ENCODE data around the gene NGEF.

The NGEF gene

GRCh38 chr2:233007739-233008138 is 5.3 kb downstream of the NGEF start:
- Histone ChIP-seq H3K9me3 (ENCODE audit: control insufficient read depth, insufficient read depth, low read depth, low read length) (no peaks in the 10 kb centered on the region), H3K27ac (ENCODE audit: extremely low read depth, low read depth, low read length) (no peak overlapping the region), H3K4me3 (ENCODE audit: low read depth, low read length) (no peak overlapping the region), H3K36me3 (ENCODE audit: control insufficient read depth in 2 of 2, insufficient read depth in 1 of 2, low read length in 2 of 2) (no peaks in the 10 kb centered on the region), H3K4me1 (ENCODE audit: control insufficient read depth, insufficient read depth, low read length) (no peaks in the 10 kb centered on the region)
- CTCF ChIA-PET, result no interaction called here
- POLR2A ChIA-PET, result no interaction called here
- TF ChIP-seq ZNF354C (tag by site-specific recombination; IDR thresholded peaks at IDR 0.05; ENCODE audit: borderline replicate concordance, low read depth) (no peak), ZNF571 (tag by site-specific recombination; IDR thresholded peaks at IDR 0.05) (no peak), ZSCAN23 (tag by site-specific recombination; IDR thresholded peaks at IDR 0.05) (no peak), WT1 (tag by site-specific recombination; IDR thresholded peaks at IDR 0.05) (no peak), ZNF24 (tag by site-specific recombination; IDR thresholded peaks at IDR 0.05) (no peak), ZNF529 (tag by site-specific recombination; IDR thresholded peaks at IDR 0.05; ENCODE audit: insufficient replicate concordance) (no peak)

GRCh38 chr2:233007270-233007669 is 5.8 kb downstream of the NGEF start:
- Histone ChIP-seq H3K4me3 (ENCODE audit: low read depth, low read length) (no peak overlapping the region), H3K9me3 (ENCODE audit: control insufficient read depth, insufficient read depth, low read depth, low read length) (no peaks in the 10 kb centered on the region), H3K27ac (ENCODE audit: extremely low read depth, low read depth, low read length) (no peak overlapping the region), H3K36me3 (ENCODE audit: control insufficient read depth in 2 of 2, insufficient read depth in 1 of 2, low read length in 2 of 2) (no peaks in the 10 kb centered on the region), H3K4me1 (ENCODE audit: control insufficient read depth, insufficient read depth, low read length) (no peaks in the 10 kb centered on the region)
- TF ChIP-seq, protein P1, sequence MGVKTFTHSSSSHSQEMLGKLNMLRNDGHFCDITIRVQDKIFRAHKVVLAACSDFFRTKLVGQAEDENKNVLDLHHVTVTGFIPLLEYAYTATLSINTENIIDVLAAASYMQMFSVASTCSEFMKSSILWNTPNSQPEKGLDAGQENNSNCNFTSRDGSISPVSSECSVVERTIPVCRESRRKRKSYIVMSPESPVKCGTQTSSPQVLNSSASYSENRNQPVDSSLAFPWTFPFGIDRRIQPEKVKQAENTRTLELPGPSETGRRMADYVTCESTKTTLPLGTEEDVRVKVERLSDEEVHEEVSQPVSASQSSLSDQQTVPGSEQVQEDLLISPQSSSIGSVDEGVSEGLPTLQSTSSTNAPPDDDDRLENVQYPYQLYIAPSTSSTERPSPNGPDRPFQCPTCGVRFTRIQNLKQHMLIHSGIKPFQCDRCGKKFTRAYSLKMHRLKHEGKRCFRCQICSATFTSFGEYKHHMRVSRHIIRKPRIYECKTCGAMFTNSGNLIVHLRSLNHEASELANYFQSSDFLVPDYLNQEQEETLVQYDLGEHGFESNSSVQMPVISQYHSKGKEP (tag by site-specific recombination; IDR thresholded peaks at IDR 0.05), result no peak
- TF ChIP-seq ZNF521 (tag by site-specific recombination; IDR thresholded peaks at IDR 0.05) (no peak), MEIS1 (CRISPR knock-in tag; IDR thresholded peaks at IDR 0.05; ENCODE audit: borderline replicate concordance) (no peak)
- POLR2A ChIA-PET, result no interaction called here
- CTCF ChIA-PET, result interaction anchor here (0.8 kb wide), 1 partner anchor 17 kb away, joined by 3 read pairs; no protein-coding TSS in a partner anchor

GRCh38 chr2:233006648-233007047 is 6.4 kb downstream of the NGEF start:
- Histone ChIP-seq H3K36me3 (ENCODE audit: control insufficient read depth in 2 of 2, insufficient read depth in 1 of 2, low read length in 2 of 2) (no peaks in the 10 kb centered on the region), H3K27ac (ENCODE audit: extremely low read depth, low read depth, low read length) (no peak overlapping the region), H3K4me3 (ENCODE audit: low read depth, low read length) (no peak overlapping the region), H3K9me3 (ENCODE audit: control insufficient read depth, insufficient read depth, low read depth, low read length) (no peaks in the 10 kb centered on the region), H3K4me1 (ENCODE audit: control insufficient read depth, insufficient read depth, low read length) (no peaks in the 10 kb centered on the region)
- ChIA-PET CTCF (interaction anchor here (0.8 to 1.5 kb wide), 3 partner anchors 11 to 22 kb away, joined by 3 to 7 read pairs (median 3); no protein-coding TSS in a partner anchor), POLR2A (no interaction called here)
- TF ChIP-seq TCF7L2 (IDR thresholded peaks at IDR 0.05; ENCODE audit: borderline replicate concordance, low read depth, low read length) (no peak), OSR2 (tag by site-specific recombination; IDR thresholded peaks at IDR 0.05) (no peak), ZNF610 (tag by site-specific recombination; IDR thresholded peaks at IDR 0.05; ENCODE audit: borderline replicate concordance) (no peak), ZNF843 (tag by site-specific recombination; IDR thresholded peaks at IDR 0.05) (no peak), ZNF155 (tag by site-specific recombination; IDR thresholded peaks at IDR 0.05) (no peak), ZNF701 (tag by site-specific recombination; IDR thresholded peaks at IDR 0.05) (no peak)
- TF ChIP-seq, protein P2, sequence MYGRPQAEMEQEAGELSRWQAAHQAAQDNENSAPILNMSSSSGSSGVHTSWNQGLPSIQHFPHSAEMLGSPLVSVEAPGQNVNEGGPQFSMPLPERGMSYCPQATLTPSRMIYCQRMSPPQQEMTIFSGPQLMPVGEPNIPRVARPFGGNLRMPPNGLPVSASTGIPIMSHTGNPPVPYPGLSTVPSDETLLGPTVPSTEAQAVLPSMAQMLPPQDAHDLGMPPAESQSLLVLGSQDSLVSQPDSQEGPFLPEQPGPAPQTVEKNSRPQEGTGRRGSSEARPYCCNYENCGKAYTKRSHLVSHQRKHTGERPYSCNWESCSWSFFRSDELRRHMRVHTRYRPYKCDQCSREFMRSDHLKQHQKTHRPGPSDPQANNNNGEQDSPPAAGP (tag by site-specific recombination; IDR thresholded peaks at IDR 0.05), result no peak
- TF ChIP-seq, protein P3, sequence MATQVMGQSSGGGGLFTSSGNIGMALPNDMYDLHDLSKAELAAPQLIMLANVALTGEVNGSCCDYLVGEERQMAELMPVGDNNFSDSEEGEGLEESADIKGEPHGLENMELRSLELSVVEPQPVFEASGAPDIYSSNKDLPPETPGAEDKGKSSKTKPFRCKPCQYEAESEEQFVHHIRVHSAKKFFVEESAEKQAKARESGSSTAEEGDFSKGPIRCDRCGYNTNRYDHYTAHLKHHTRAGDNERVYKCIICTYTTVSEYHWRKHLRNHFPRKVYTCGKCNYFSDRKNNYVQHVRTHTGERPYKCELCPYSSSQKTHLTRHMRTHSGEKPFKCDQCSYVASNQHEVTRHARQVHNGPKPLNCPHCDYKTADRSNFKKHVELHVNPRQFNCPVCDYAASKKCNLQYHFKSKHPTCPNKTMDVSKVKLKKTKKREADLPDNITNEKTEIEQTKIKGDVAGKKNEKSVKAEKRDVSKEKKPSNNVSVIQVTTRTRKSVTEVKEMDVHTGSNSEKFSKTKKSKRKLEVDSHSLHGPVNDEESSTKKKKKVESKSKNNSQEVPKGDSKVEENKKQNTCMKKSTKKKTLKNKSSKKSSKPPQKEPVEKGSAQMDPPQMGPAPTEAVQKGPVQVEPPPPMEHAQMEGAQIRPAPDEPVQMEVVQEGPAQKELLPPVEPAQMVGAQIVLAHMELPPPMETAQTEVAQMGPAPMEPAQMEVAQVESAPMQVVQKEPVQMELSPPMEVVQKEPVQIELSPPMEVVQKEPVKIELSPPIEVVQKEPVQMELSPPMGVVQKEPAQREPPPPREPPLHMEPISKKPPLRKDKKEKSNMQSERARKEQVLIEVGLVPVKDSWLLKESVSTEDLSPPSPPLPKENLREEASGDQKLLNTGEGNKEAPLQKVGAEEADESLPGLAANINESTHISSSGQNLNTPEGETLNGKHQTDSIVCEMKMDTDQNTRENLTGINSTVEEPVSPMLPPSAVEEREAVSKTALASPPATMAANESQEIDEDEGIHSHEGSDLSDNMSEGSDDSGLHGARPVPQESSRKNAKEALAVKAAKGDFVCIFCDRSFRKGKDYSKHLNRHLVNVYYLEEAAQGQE (tag by site-specific recombination; IDR thresholded peaks at IDR 0.05), result no peak

Data from HEK293 (cell line).